ENCODE data around the gene BIRC7.
A peak's percentile ranks its signal among the peaks of the same experiment; 100 is the strongest.

The BIRC7 gene

GRCh38 chr20:63235399-63235983 lies at the start of gene BIRC7:
Gene BIRC7, plus strand, starts transcription at chr20:63235905. Its CDS starts 192 bp downstream, at chr20:63236097.
- DNase-seq, result no peak

DNA sequence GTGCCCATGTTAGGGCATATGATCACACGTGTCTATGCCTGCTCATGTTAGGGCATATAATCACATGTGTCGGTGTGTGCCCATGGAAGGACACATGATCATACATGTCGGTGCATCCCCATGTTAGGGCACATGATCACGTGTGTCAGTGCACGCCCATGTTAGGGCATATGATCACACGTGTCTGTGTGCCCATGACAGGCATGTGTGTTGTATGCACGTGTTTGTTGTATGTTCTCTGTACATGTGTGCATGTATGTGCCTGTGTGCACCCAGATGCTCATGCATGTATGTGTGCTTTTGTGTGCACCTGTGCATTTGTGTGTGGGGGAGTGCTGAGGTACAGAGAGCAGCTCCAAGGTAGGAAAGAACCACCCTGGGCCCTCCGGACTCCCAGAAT lies 49.6 kb upstream of the BIRC7 start:
- DNase-seq, result no peak

DNA sequence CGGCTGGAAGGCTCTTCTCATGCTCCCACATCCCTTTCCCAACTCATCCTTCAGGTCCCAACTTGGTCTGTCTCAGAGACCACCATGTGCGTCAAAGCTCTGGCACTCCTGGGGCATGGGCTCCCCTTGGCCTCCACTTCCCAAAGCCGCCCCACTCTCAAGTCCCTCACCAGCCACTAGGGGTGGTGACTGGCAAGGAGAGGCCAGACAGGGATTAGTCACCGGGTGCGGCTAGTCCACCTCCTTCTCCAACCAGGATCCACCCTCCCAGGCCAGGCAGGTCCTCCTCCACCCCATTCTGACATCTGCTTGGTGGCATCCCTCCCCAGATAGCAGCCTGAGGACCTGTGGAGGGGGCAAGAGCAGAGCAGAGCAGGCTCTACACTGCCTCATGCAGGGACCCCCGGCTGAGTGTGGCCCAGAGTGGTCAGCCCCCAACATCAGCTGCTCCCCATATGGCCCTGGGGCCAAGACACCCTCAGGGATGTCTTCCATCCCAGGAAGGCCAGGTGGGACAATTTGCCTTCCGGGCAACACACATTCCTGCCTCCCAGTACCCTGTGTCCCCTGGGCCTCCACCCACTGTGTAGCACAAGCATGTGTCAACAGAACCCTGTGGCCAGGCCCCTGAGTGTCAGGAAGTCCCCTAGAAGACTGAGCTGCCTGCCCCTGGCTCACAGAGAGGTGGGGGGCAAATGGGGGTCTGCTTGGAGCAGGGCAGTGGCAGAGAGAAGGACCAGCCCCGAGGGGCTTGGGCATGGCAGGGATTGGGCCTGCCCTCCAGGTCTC lies 49.0 kb upstream of the BIRC7 start:
- DNase-seq, result no peak

DNA sequence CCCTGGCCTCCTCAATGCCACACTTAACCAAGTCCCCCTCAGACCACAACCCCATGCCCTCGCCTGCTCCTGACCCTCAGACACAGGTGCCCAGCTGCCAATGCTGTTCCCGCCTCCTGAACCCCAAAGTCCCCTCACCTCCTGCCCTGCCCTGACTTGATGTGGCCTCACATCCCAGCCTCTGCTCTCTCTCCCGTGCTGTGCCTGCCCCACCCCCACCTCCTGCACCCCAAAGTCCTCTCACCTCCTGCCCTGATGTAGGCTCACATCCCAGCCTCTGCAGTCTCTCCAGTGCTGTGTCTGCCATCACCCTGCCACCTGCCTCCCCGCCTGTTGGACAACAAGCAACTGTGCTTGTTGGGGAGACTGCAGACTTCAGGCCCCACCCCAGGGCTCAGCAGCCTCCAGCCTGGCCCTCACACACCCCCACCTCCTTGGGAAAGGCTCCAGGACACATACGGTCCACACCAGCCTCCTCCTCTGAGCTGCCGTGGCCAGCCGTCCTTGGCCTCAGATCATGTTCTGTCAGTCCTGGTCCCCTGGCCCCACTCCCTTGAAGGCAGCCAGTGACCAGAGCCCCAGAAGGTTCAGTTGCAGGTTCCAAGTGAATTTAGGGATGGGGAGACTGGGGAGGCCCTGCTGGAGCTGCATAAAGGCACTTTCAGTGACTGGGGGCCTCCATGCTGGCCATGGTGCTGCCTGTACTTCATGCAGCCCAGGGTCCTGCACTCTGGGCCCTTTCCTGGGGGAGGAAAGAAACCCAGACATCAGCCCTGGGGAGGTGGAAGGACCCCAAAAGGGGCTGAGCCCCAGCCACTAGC lies 48.2 kb upstream of the BIRC7 start:
- no peak for DNase-seq

- DNase-seq, result no peak
Measured at GRCh38 chr20:63188159-63188442, 47.6 kb upstream of the BIRC7 start.

GRCh38 chr20:63188641-63189321 lies 46.9 kb upstream of the BIRC7 start:
- DNase-seq, result no peak

GRCh38 chr20:63189322-63189642 lies 46.4 kb upstream of the BIRC7 start:
- no peak for DNase-seq

DNA sequence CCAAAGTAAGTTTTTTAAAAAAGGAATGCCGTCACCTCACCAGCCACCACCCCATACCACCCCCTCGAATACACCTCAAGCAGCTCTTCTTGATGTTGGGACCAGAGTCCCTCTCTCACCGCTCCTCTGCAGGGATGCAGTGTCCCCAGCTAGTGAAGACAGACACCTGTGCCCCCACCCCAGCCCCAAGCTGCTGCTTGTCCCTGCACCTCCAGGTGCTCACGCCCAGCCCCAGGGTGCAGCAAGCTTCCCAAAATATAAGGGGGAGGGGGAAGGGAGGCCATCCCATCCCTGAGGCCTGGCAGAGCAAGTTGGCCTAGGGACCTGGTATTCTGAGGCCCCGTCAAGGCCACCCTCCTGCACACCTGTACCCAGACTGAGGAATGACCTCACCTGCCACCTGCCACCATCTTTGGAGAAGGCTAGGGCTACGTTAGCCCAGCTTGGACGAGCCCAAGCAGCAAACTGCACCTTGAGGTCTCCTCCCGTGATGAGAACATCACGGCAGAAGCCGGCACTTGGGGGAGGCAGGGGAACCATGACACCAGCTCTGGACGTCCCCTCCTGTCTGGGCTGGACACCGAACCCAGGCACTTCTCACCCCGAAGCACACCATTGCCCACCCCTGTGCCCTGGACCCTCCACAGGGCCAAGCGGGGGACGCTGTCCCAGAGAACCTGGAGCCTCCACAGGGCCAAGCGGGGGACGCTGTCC lies 45.7 kb upstream of the BIRC7 start:
- no peak for DNase-seq

- DNase-seq, result no peak
Measured at GRCh38 chr20:63190828-63191227, 44.9 kb upstream of the BIRC7 start.

GRCh38 chr20:63191400-63191799 lies 44.3 kb upstream of the BIRC7 start:
- peak; percentile 98 for DNase-seq

DNA sequence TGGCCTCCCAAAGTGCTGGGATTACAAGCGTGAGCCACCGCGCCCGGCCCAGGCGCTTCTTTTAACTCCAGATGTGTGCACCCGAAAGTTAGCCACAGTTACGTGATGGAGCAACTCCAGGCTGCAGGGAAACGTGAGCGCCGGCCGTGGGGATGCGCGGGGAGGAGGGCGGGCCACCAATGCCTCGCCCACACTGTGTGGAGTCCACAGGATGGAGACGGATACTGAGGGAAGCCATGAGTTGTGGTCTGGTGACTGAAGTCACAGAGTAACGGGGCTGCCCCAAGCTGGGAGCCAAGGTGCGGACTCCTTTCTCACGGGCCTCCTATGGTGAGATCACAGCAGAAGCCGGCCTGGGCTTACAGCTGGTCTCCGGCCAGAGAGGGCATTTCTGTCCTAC lies 43.0 kb upstream of the BIRC7 start:
- no peak for DNase-seq

DNA sequence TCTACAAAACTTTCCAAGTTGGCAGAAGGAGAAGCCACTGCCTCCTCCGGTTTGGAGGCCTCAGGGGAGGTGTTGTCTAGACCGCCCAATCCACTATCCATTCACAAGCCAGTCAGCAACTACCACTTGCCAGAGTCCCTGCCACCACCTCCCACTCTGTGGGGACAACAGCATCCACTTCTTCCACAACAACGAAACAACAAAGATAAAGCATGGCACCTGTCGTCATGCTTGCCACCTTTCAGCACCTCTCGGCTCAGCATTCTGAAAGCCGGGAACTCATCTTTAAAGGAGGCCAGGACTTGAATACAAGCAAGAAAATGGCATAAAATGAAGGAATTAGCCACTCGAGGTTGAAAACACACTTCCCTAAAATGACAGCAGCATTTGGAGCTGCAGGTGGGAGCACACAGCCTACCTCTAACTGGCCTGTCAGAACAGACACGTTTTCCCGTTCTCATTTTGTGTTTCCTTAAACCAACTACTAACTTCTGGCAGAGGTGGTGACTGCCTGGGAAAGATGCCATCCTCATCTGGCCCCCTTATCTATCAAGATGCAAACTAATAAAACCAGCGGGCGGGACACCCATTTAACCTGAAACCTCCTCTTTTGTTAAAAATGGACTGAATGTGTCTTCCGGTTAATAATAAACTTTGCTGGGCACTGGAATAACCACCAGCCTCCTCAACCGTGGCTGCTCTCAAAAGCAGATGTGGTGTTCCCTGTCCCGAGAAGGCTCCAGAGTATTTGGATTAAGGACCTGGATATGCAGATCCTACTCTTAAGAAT lies 41.5 kb upstream of the BIRC7 start:
- no peak for DNase-seq

DNA sequence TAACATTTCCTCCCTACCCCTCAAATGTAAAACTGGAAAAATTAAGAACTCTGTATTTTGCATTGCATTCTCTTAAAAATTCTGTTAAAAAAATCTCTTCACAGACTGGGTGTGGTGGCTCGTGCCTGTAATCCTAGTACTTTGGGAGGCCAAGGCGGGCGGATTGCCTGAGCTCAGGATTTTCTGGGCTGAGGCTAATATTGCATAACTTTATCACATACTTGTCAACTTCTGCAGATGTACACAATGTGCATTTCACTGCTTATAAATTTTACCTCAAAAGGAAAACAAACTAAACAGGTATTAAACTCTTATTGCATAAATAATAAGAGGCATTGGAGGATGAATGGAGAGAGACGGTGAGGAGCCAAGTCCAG lies 40.9 kb upstream of the BIRC7 start:
- no peak for DNase-seq

DNA sequence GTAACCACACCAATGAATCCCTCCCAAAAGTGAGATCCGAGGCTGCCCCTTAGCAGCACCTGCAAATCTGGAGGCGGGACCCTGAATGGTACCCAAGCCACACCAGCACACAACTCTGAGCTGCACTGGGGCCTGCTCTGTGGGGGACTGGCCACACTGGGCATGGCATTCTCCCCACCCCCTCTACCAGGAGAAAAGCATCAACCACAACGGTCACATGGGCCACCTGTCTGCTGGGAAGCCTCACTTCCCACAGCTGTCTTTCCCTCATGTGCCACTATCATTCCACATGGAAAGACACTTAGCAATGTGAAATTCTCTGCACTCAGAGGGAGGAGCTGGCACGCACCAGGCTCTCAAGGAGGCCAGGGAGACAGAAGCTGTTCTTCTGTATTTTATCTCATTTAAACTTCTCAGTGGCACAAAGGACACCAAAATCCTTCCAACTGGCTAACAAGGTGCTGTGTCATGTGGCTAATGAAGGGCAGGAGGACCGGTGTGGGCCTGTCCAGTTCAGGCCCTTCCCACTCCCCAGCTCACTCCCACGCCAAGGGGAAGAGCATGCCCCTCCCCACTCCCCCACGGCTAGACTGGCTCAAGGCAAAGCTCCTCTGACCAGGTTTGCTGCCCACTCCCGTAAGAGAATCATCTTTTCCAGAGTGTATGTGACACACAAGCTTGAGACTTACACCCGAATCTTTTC lies 38.8 kb upstream of the BIRC7 start:
- no peak for DNase-seq

- no peak for DNase-seq
Measured at GRCh38 chr20:63198606-63199005, 37.1 kb upstream of the BIRC7 start.

DNA sequence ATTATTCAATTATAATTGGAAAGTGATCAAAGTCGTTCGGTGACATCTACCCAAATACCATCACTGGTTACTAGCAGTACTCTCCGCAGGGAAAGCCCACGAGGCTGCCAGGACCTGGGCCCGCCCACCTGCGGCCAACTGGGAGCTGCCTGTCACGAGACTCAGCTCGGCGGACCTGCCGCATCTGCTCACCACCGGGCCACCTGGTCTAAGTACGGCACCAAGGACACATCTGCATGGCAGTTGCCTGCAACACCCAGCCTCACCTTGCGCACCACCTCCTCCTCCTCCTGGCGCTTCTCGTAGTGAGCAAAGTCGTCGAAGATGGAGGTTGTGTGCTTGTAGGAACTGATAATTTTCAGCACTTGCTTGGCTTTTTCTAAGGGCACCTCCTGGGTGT lies 33.7 kb upstream of the BIRC7 start:
- no peak for DNase-seq

DNA sequence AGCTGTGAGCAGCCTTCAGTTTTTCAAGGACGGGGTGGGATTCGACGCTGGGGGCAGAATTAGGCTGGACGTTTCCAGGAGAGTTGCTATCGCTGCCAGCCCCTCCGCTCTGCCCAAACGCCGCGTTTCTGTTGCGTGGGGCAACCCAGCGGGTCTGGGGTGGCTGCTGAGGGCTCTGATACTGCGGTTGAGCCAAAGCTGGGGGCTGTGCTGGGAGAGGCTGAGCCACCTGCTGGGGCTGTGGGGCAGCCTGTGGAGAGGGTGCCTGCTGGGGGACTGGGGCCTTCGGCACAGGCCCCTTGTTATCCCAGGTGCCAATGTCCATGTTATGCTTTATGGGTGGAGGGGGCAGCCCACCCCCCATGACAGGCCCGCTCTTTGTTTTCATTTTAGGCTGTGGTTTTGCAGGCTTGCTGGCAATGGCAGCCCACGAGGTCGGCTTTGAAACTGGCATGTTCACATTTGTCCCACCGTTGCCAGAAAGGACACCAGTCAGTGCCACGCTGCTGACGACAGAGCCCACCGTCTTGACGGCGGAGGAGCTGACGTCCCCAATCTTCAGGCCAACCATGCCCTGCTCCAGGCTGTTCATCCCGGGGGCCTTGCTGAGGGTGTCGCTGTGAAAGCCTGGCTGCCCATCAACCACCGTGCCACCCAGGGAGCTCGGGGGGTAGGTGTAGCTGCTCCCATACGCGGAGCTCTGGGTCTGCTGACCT lies 32.7 kb upstream of the BIRC7 start:
- DNase-seq, result no peak

GRCh38 chr20:63204362-63204761 lies 31.3 kb upstream of the BIRC7 start:
- DNase-seq, result no peak

GRCh38 chr20:63205896-63206295 lies 29.8 kb upstream of the BIRC7 start:
- DNase-seq, result no peak

- DNase-seq, result no peak
Measured at GRCh38 chr20:63206878-63207277, 28.8 kb upstream of the BIRC7 start.

- DNase-seq, result no peak
Measured at GRCh38 chr20:63208346-63208909, 27.3 kb upstream of the BIRC7 start.
